ENCODE data around the gene SH3TC1. TPM values are rescaled to one million over a fixed set of nuclear protein-coding genes. Genes with fewer than 3 reads are reported as not detected.

Gene SH3TC1
- total and polyA plus RNA-seq, 2 of the 13 experiments (the other 11 are each of a cell fraction or from before 2014, with no cell fraction given) = 14.9 to 21.8 TPM

DNA sequence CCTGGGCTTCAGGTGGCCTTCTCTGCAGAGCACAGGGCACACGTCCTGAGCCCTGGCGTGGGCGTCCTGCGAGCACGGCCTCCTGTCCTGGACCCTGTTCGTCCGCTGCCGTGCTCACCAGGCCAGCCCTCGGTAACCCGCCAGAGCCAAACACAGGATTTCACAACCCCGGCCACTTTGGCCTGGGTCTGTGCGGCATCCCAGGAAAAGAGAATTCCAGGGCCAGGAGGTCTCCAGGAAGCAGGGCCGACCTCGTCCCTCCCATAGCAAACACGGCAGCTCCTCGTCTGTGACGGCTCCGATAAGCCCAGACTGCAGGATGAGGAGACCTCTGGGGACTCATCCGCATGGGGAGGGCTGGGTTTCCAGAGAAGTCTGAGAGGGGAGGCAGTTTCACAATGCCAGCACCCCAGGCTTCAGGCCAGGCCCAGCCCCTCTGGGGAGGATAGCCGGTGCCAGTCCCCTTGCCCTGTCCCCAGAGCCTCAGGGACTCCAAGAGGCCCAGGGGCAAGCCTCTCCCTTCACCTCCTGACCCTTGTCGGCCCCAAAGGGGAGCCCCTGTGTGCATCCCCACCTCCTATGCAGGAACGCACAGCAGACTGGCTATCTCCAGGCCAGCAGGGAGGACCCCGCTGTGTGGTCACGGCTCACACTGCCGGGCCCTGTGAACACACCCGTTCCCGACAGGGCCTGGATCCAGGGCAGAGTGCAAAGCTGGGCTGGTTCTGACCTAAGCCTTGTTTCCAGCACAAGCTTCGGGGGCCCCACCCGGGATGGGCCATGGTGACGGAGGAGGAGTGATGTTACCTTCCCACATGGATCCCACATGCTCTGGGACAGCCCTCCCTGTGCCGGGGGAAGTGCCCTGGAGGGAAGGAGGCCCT, 48.2 kb downstream of the SH3TC1 start (continued):
- TF ChIP-seq, protein P1, sequence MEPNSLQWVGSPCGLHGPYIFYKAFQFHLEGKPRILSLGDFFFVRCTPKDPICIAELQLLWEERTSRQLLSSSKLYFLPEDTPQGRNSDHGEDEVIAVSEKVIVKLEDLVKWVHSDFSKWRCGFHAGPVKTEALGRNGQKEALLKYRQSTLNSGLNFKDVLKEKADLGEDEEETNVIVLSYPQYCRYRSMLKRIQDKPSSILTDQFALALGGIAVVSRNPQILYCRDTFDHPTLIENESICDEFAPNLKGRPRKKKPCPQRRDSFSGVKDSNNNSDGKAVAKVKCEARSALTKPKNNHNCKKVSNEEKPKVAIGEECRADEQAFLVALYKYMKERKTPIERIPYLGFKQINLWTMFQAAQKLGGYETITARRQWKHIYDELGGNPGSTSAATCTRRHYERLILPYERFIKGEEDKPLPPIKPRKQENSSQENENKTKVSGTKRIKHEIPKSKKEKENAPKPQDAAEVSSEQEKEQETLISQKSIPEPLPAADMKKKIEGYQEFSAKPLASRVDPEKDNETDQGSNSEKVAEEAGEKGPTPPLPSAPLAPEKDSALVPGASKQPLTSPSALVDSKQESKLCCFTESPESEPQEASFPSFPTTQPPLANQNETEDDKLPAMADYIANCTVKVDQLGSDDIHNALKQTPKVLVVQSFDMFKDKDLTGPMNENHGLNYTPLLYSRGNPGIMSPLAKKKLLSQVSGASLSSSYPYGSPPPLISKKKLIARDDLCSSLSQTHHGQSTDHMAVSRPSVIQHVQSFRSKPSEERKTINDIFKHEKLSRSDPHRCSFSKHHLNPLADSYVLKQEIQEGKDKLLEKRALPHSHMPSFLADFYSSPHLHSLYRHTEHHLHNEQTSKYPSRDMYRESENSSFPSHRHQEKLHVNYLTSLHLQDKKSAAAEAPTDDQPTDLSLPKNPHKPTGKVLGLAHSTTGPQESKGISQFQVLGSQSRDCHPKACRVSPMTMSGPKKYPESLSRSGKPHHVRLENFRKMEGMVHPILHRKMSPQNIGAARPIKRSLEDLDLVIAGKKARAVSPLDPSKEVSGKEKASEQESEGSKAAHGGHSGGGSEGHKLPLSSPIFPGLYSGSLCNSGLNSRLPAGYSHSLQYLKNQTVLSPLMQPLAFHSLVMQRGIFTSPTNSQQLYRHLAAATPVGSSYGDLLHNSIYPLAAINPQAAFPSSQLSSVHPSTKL (CRISPR knock-in tag; IDR thresholded peaks at IDR 0.05) = peak; percentile 58
- 0 out of 2 replicates have a peak, but pooled peaks have one; percentile 24 for TF ChIP-seq ERF (CRISPR knock-in tag; IDR thresholded peaks at IDR 0.05)
- 0 out of 2 replicates have a peak, but pooled peaks have one; percentile 34 for TF ChIP-seq HNRNPL (IDR thresholded peaks at IDR 0.05; ENCODE audit: low read depth, low read length)
- TF ChIP-seq, protein P2, sequence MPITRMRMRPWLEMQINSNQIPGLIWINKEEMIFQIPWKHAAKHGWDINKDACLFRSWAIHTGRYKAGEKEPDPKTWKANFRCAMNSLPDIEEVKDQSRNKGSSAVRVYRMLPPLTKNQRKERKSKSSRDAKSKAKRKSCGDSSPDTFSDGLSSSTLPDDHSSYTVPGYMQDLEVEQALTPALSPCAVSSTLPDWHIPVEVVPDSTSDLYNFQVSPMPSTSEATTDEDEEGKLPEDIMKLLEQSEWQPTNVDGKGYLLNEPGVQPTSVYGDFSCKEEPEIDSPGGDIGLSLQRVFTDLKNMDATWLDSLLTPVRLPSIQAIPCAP (CRISPR knock-in tag; IDR thresholded peaks at IDR 0.05; ENCODE audit: low read depth) = no peak
- peak; percentile 30; the same call in 1 of the 2 replicates for TF ChIP-seq SAP130 (CRISPR knock-in tag; IDR thresholded peaks at IDR 0.05; ENCODE audit: low read depth)
- TF ChIP-seq SP1 (IDR thresholded peaks at IDR 0.05) = no peak
- no peak for TF ChIP-seq SP1 (CRISPR knock-in tag; IDR thresholded peaks at IDR 0.05)
- peak; percentile 37; the same call in 1 of the 2 replicates for TF ChIP-seq HDAC2 (CRISPR knock-in tag; IDR thresholded peaks at IDR 0.05)
- TF ChIP-seq PHF20 (CRISPR knock-in tag; IDR thresholded peaks at IDR 0.05) = 0 out of 2 replicates have a peak, but pooled peaks have one; percentile 25
- TF ChIP-seq ZNF788 (CRISPR knock-in tag; IDR thresholded peaks at IDR 0.05; ENCODE audit: borderline replicate concordance) = peak; percentile 31; the same call in 1 of the 2 replicates
- TF ChIP-seq ZNF263 (CRISPR knock-in tag; IDR thresholded peaks at IDR 0.05) = peak; percentile 72
- no peak for TF ChIP-seq SRF (IDR thresholded peaks at IDR 0.05; ENCODE audit: low read depth, low read length)
- peak; percentile 70 for TF ChIP-seq ZFX (CRISPR knock-in tag; IDR thresholded peaks at IDR 0.05; ENCODE audit: low read depth)
- peak; percentile 54; the same call in 1 of the 2 replicates for TF ChIP-seq PAXIP1 (CRISPR knock-in tag; conservative IDR thresholded peaks at IDR 0.05)

Measured in HepG2 (cell line).